ENCODE data around the gene CDH12. TPM values are rescaled to one million over a fixed set of nuclear protein-coding genes. Genes with fewer than 3 reads are reported as not detected.

Gene CDH12
- polyA plus RNA-seq, 2 of the 4 experiments (the other 2 are of a cell fraction), result 0.04 TPM; not detected in 1

- CTCF ChIA-PET, result no interaction called here
- no peak for ATAC-seq
- H3K4me2 ChIP-seq, result no peak overlapping the region
- TF ChIP-seq EHF (CRISPR knock-in tag; IDR thresholded peaks at IDR 0.05), result no peak
- no peak for TF ChIP-seq CTCF (IDR thresholded peaks at IDR 0.05)
- no peak for TF ChIP-seq ZC3H11A (IDR thresholded peaks at IDR 0.05)
- TF ChIP-seq E2F6 (IDR thresholded peaks at IDR 0.05; ENCODE audit: borderline replicate concordance, low read depth), result no peak
- TF ChIP-seq PBX3 (IDR thresholded peaks at IDR 0.05), result no peak
- TF ChIP-seq JUN (IDR thresholded peaks at IDR 0.05), result no peak
- no peak for TF ChIP-seq CEBPB (IDR thresholded peaks at IDR 0.05)
- no peak for TF ChIP-seq BHLHE40 (IDR thresholded peaks at IDR 0.05; ENCODE audit: low read depth, low read length)
- no peak for TF ChIP-seq NR3C1 (IDR thresholded peaks at IDR 0.05)
- TF ChIP-seq EHMT2 (IDR thresholded peaks at IDR 0.05; ENCODE audit: low read depth), result no peak
- TF ChIP-seq FOSB (CRISPR knock-in tag; IDR thresholded peaks at IDR 0.05), result no peak
- no peak for TF ChIP-seq HEYL (CRISPR knock-in tag; IDR thresholded peaks at IDR 0.05)
- no peak for TF ChIP-seq MYC (IDR thresholded peaks at IDR 0.05; ENCODE audit: borderline replicate concordance, low read length)
- no peak for TF ChIP-seq GATA3 (IDR thresholded peaks at IDR 0.05; ENCODE audit: borderline replicate concordance)
- TF ChIP-seq CBX2 (IDR thresholded peaks at IDR 0.05; ENCODE audit: borderline replicate concordance, low read depth), result no peak
- no peak for TF ChIP-seq SREBF2 (IDR thresholded peaks at IDR 0.05)
- TF ChIP-seq EP300 (IDR thresholded peaks at IDR 0.05), result no peak
- no peak overlapping the region for H3K4me3 ChIP-seq
- DNase-seq (ENCODE audit: low read depth in 1 of 2, low spot score in 1 of 2), result no peak
- H3K9me3 ChIP-seq, result no peaks in the 10 kb centered on the region
- no peaks in the 10 kb centered on the region for H3K4me1 ChIP-seq
- 39% methylated on average over 5 of the region's 5 CpGs for WGBS (ENCODE audit: missing lambda C conversion rate)
- POLR2A ChIA-PET, result no interaction called here
- no peak overlapping the region for H3K27ac ChIP-seq
- FAIRE-seq, result no peak
These were observed 88.4 kb downstream of the CDH12 start for GRCh38 chr5:22764736-22765135.

- Histone ChIP-seq H3K9me3 (no peaks in the 10 kb centered on the region), H3K4me1 (no peaks in the 10 kb centered on the region), H3K4me3 (no peak overlapping the region), H3K27ac (no peak overlapping the region), H3K4me2 (no peak overlapping the region)
- ChIA-PET CTCF (no interaction called here), POLR2A (no interaction called here)
- FAIRE-seq (no peak), ATAC-seq (no peak), DNase-seq (ENCODE audit: low read depth in 1 of 2, low spot score in 1 of 2) (no peak)
- WGBS (ENCODE audit: missing lambda C conversion rate), result 20% methylated on average over 4 of the region's 4 CpGs
- TF ChIP-seq CTCF (IDR thresholded peaks at IDR 0.05) (no peak), MAZ (IDR thresholded peaks at IDR 0.05; ENCODE audit: borderline replicate concordance, low read depth, low read length) (no peak), NFE2L2 (conservative IDR thresholded peaks at IDR 0.05; ENCODE audit: low read length) (no peak)
These were observed 95.4 kb downstream of the CDH12 start for GRCh38 chr5:22757776-22758175.

- no peak for FAIRE-seq
- ChIA-PET CTCF (no interaction called here), POLR2A (no interaction called here)
- WGBS (ENCODE audit: missing lambda C conversion rate), result 4% methylated on average over 3 of the region's 3 CpGs
- no peak overlapping the region for H3K4me3 ChIP-seq
- H3K9me3 ChIP-seq, result no peaks in the 10 kb centered on the region
- H3K27ac ChIP-seq, result no peak overlapping the region
- no peak for DNase-seq (ENCODE audit: low read depth in 1 of 2, low spot score in 1 of 2)
- H3K4me2 ChIP-seq, result no peak overlapping the region
- H3K4me1 ChIP-seq, result no peaks in the 10 kb centered on the region
- ATAC-seq, result no peak
- TF ChIP-seq REST (IDR thresholded peaks at IDR 0.05) (no peak), SMC3 (IDR thresholded peaks at IDR 0.05) (no peak), HEYL (CRISPR knock-in tag; IDR thresholded peaks at IDR 0.05) (no peak), RARB (CRISPR knock-in tag; IDR thresholded peaks at IDR 0.05) (no peak), JUNB (IDR thresholded peaks at IDR 0.05) (no peak), E2F6 (IDR thresholded peaks at IDR 0.05; ENCODE audit: borderline replicate concordance, low read depth) (no peak), CHD2 (IDR thresholded peaks at IDR 0.05; ENCODE audit: low read length, partially characterized antibody) (no peak), NPAS2 (CRISPR knock-in tag; IDR thresholded peaks at IDR 0.05; ENCODE audit: borderline replicate concordance) (no peak), CBX2 (IDR thresholded peaks at IDR 0.05; ENCODE audit: borderline replicate concordance, low read depth) (no peak), JUN (IDR thresholded peaks at IDR 0.05) (no peak), HOXB13 (CRISPR knock-in tag; IDR thresholded peaks at IDR 0.05; ENCODE audit: low read depth) (no peak)
These were observed 99.0 kb downstream of the CDH12 start for GRCh38 chr5:22754155-22754554.
